HepG2 (cell line): ENCODE measurements around the gene CCM2L. TPM values are rescaled to one million over a fixed set of nuclear protein-coding genes. Genes with fewer than 3 reads are reported as not detected.

Experiments used
- CREB1 ChIP-seq, 2 experiments: fragments of 450-650 bp in 1 of 2; IDR thresholded peaks; 2 replicates each; pipeline ENCODE4 v1.6.1; 2016 to 2017; ENCODE audit warnings: control low read depth in 1 of 2, mild to moderate bottlenecking in 1 of 2, missing compliant biosample characterization in 1 of 2, missing genetic modification characterization in 1 of 2
- DNMT1 ChIP-seq: sonication (generic); formaldehyde crosslinking; IDR thresholded peaks from 2 replicates; pipeline ENCODE4 v1.5.1; 2020; ENCODE audit warnings: mild to moderate bottlenecking, missing genetic modification reagents
- EEA1 ChIP-seq: sonication (generic); formaldehyde crosslinking; IDR thresholded peaks from 2 replicates; pipeline ENCODE4 v1.5.1; 2020; ENCODE audit warnings: mild to moderate bottlenecking, missing genetic modification reagents, borderline replicate concordance
- FOXJ3 ChIP-seq: sonication (generic); formaldehyde crosslinking; IDR thresholded peaks from 2 replicates; pipeline ENCODE4 v1.4.0; 2020; ENCODE audit warnings: missing genetic modification reagents, mild to moderate bottlenecking, borderline replicate concordance
- GABPA ChIP-seq, 2 experiments: IDR thresholded peaks; 2 replicates each; pipeline ENCODE4 v1.6.1; 2011 to 2016; ENCODE audit warnings: low read depth in 2 of 2, low read length in 1 of 2, missing biosample characterization in 1 of 2, missing genetic modification characterization in 1 of 2
- JUN ChIP-seq: sonication (generic); formaldehyde crosslinking; IDR thresholded peaks from 2 replicates; pipeline ENCODE4 v1.4.0; 2020; ENCODE audit warnings: mild to moderate bottlenecking, missing genetic modification reagents
- KDM1A ChIP-seq: IDR thresholded peaks from 2 replicates; pipeline ENCODE4 v1.6.1; 2016; ENCODE audit warnings: missing compliant biosample characterization
- KLF6 ChIP-seq: IDR thresholded peaks from 2 replicates; pipeline ENCODE4 v1.8.0; 2016; ENCODE audit warnings: missing biosample characterization, missing genetic modification reagents
- MEF2D ChIP-seq: sonication (generic); formaldehyde crosslinking; IDR thresholded peaks from 2 replicates; pipeline ENCODE4 v1.5.1; 2020; ENCODE audit warnings: mild to moderate bottlenecking, missing genetic modification reagents
- NFE2L1 ChIP-seq: sonication (generic); formaldehyde crosslinking; IDR thresholded peaks from 2 replicates; pipeline ENCODE4 v1.4.0; 2020; ENCODE audit warnings: missing genetic modification reagents, mild to moderate bottlenecking, borderline replicate concordance
- NFKB2 ChIP-seq: sonication (generic); formaldehyde crosslinking; IDR thresholded peaks from 2 replicates; pipeline ENCODE4 v1.4.0; 2020; ENCODE audit warnings: missing genetic modification reagents, borderline replicate concordance
- PRDM15 ChIP-seq: sonication (generic); formaldehyde crosslinking; IDR thresholded peaks from 2 replicates; pipeline ENCODE4 v1.4.0; 2020; ENCODE audit warnings: missing genetic modification reagents
- RAD21 ChIP-seq: fragments of 450-650 bp; formaldehyde crosslinking; IDR thresholded peaks from 2 replicates; pipeline ENCODE4 v1.5.0; 2020; ENCODE audit warnings: mild to moderate bottlenecking
- REST ChIP-seq, 2 experiments: IDR thresholded peaks; 2 replicates each; pipeline ENCODE4 v1.6.1; 2011 to 2012; ENCODE audit warnings: low read length in 2 of 2, borderline replicate concordance in 1 of 2, low read depth in 1 of 2, mild to moderate bottlenecking in 1 of 2, moderate library complexity in 1 of 2
- SRSF4 ChIP-seq: fragments of 200-400 bp; formaldehyde crosslinking; IDR thresholded peaks from one replicate; pipeline ENCODE4 v1.6.1; 2018; ENCODE audit warnings: mild to moderate bottlenecking, low read depth, low read length, moderate library complexity; ENCODE audit not compliant: poor library complexity, severe bottlenecking
- U2AF1 ChIP-seq: fragments of 200-400 bp; formaldehyde crosslinking; optimal IDR thresholded peaks from 2 replicates; pipeline ENCODE3; 2017; ENCODE audit warnings: mild to moderate bottlenecking, low read depth, low read length
- ZNF263 ChIP-seq: sonication (generic); formaldehyde crosslinking; IDR thresholded peaks from 2 replicates; pipeline ENCODE4 v1.4.0; 2020; ENCODE audit warnings: missing genetic modification reagents
- ZNF737 ChIP-seq: sonication (generic); formaldehyde crosslinking; IDR thresholded peaks from 2 replicates; pipeline ENCODE4 v1.5.0; 2020; ENCODE audit warnings: missing genetic modification reagents, mild to moderate bottlenecking, borderline replicate concordance
- polyA plus RNA-seq, 8 experiments: library from polyadenylated mRNA; depleted of rRNA in 3 of 8; stranded (reverse) in 7 of 8; unstranded in 1 of 8; fragments of >200 nt; fragmentation: Illumina TruSeq in 4 of 8; extraction: Trizol in 4 of 8; gene quantifications; 2 replicates each; pipeline versions ENCODE4 v1.2.1 to v1.2.3, GENCODE V29; 2011 to 2016; ENCODE audit warnings: low read depth in 4 of 8, missing spikeins in 1 of 8, mixed read lengths in 1 of 8; ENCODE audit not compliant: insufficient read depth in 1 of 8
- total RNA-seq, 5 experiments: library from RNA; depleted of rRNA; stranded (reverse); fragments of >200 nt; fragmentation: Illumina TruSeq; extraction: Trizol; gene quantifications; 2 replicates each; pipeline ENCODE4 v1.2.3, GENCODE V29; 2016; ENCODE audit warnings: low read depth in 1 of 5
- TF ChIP-seq, protein P1 (sequence below): sonication (generic); formaldehyde crosslinking; IDR thresholded peaks from 2 replicates; pipeline ENCODE4 v1.8.0; 2022; ENCODE audit warnings: missing genetic modification reagents, mild to moderate bottlenecking, inconsistent platforms, borderline replicate concordance

The CCM2L gene
- total and polyA plus RNA-seq, 2 of the 13 experiments (the other 11 are each of a cell fraction or from before 2014, with no cell fraction given) = 0.15 TPM; not detected in 1

DNA sequence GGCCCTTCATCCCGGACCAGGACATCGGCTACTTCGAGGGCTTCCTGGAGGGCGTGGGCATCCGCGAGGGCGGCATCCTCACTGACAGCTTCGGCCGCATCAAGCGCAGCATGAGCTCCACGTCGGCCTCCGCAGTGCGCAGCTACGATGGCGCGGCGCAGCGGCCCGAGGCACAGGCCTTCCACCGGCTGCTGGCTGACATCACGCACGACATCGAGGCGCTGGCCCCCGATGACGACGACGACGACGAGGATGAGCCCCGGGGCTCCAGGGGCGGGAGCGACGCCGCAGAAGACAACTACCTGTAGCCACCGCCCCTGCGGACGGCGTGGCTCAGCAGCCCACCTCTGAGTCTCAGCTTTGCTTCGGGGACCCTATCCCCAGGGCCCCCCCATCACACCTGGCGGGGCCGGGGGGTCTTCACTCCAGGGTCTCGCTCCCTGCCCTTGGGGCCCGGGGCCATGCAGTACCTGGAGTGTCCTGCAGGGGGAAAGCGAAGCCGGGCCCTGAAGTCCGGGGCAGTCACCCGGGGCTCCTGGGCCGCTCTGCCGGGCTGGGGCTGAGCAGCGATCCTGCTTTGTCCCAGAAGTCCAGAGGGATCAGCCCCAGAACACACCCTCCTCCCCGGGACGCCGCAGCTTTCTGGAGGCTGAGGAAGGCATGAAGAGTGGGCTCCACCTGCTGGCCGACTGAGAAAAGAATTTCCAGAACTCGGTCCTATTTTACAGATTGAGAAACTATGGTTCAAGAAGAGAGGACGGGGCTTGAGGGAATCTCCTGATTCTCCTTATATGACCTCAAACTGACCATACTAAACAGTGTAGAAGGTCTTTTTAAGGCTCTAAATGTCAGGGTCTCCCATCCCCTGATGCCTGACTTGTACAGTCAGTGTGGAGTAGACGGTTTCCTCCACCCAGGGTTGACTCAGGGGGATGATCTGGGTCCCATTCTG lies 21.0 kb downstream of the CCM2L start (continued):
- TF ChIP-seq EEA1 (CRISPR knock-in tag) (no peak), ZNF737 (CRISPR knock-in tag) (peak; percentile 51; the same call in 1 of the 2 replicates), KDM1A (CRISPR knock-in tag) (no peak), NFKB2 (CRISPR knock-in tag) (peak; percentile 74; the same call in 1 of the 2 replicates), U2AF1 (peak; percentile 85), NFE2L1 (CRISPR knock-in tag) (0 out of 2 replicates have a peak, but pooled peaks have one; percentile 19), KLF6 (no peak), ZNF263 (CRISPR knock-in tag) (peak; percentile 96), JUN (no peak; the same call in 1 of the 2 replicates), SRSF4 (no peak), REST (IDR thresholded peaks at IDR 0.05; ENCODE audit: borderline replicate concordance in 1 of 2, low read depth in 1 of 2, low read length in 2 of 2) (no peak; a peak in 1 of 4 replicates), FOXJ3 (CRISPR knock-in tag) (0 out of 2 replicates have a peak, but pooled peaks have one; percentile 60), RAD21 (CRISPR knock-in tag) (peak; percentile 97), PRDM15 (CRISPR knock-in tag) (peak; percentile 92), MEF2D (CRISPR knock-in tag) (no peak; the same call in 1 of the 2 replicates), DNMT1 (CRISPR knock-in tag) (0 out of 2 replicates have a peak, but pooled peaks have one; percentile 59), GABPA (IDR thresholded peaks at IDR 0.05; ENCODE audit: low read depth, low read length) (no peak), GABPA (CRISPR knock-in tag; IDR thresholded peaks at IDR 0.05; ENCODE audit: low read depth) (no peak), CREB1 (IDR thresholded peaks at IDR 0.05) (peak; percentile 75), CREB1 (CRISPR knock-in tag; IDR thresholded peaks at IDR 0.05) (no peak; the same call in 1 of the 2 replicates)
- TF ChIP-seq, protein P1, sequence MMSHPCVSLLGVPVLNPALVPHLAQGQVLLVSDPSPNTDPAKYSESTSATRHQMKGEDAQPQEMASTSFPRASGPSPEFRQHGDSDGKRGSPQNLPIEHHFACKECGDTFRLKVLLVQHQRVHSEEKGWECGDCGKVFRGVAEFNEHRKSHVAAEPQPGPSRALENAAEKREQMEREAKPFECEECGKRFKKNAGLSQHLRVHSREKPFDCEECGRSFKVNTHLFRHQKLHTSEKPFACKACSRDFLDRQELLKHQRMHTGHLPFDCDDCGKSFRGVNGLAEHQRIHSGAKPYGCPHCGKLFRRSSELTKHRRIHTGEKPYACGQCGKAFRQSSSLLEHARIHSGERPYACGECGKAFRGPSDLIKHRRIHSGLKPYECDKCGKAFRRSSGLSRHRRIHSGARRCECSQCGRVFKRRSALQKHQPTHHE (CRISPR knock-in tag) = peak; percentile 50; the same call in 1 of the 2 replicates
